ENCODE data around the gene OXTR. TPM values are rescaled to one million over a fixed set of nuclear protein-coding genes. Genes with fewer than 3 reads are reported as not detected.

The OXTR gene
- total RNA-seq, 1 donor from 2014 or later: 0.55 TPM

DNA sequence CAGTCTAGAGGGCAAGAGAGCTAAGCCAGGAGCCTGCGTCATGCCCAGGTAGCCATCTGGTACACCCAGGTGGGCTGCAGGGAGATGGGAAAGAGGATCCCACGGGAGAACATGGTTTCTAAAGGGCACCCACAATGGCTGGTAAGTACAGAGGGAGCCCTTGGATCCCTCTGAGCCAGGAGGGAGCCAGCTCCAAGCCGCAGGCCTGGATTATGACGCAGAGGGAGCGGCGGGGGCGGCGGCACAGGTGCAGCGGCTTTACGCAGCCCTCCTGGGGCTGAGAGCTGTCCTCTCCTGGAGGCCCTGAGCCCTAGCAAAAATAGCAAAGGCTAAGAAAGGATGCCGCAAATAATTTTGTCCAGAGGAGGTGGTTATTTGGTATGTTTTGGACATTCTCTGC, 33.0 kb downstream of the OXTR start:
- ATAC-seq: no peak
- TF ChIP-seq, protein P1, sequence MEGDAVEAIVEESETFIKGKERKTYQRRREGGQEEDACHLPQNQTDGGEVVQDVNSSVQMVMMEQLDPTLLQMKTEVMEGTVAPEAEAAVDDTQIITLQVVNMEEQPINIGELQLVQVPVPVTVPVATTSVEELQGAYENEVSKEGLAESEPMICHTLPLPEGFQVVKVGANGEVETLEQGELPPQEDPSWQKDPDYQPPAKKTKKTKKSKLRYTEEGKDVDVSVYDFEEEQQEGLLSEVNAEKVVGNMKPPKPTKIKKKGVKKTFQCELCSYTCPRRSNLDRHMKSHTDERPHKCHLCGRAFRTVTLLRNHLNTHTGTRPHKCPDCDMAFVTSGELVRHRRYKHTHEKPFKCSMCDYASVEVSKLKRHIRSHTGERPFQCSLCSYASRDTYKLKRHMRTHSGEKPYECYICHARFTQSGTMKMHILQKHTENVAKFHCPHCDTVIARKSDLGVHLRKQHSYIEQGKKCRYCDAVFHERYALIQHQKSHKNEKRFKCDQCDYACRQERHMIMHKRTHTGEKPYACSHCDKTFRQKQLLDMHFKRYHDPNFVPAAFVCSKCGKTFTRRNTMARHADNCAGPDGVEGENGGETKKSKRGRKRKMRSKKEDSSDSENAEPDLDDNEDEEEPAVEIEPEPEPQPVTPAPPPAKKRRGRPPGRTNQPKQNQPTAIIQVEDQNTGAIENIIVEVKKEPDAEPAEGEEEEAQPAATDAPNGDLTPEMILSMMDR (IDR thresholded peaks at IDR 0.05): no peak
- no peak overlapping the region for H3K4me3 ChIP-seq
- H3K36me3 ChIP-seq: no peaks in the 10 kb centered on the region
- intact Hi-C loops (cut with DNase I): no loop called here
- H3K4me1 ChIP-seq: no peaks in the 10 kb centered on the region
- H3K27me3 ChIP-seq: no peaks in the 10 kb centered on the region
- DNase-seq: no peak
- H3K9me3 ChIP-seq: no peaks in the 10 kb centered on the region
- H3K27ac ChIP-seq: no peak overlapping the region

DNA sequence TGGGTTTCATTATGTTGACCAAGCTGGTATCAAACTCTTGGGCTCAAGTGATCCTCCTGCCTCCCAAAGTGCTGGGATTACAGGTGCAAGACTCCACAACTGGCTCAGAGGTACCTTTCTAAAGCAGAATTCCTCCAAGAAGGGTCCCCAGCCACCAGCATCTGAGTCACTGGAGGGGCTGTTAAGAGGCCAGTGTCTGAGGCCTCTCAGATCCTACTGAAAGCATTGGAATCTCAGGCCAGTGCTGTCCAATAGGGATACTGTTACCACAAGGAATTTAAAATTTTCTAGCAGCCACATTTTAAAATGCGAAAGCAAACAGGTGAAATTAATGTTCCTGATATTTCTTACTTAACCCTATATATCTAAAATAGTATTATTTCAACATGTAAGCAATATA, 34.5 kb downstream of the OXTR start:
- ATAC-seq: no peak
- no peak for DNase-seq
- intact Hi-C loops (cut with DNase I): no loop called here
- no peaks in the 10 kb centered on the region for H3K36me3 ChIP-seq
- no peaks in the 10 kb centered on the region for H3K9me3 ChIP-seq
- TF ChIP-seq, protein P1 (IDR thresholded peaks at IDR 0.05): no peak
- no peaks in the 10 kb centered on the region for H3K4me1 ChIP-seq
- H3K27me3 ChIP-seq: no peaks in the 10 kb centered on the region
- H3K27ac ChIP-seq: no peak overlapping the region
- H3K4me3 ChIP-seq: no peak overlapping the region

DNA sequence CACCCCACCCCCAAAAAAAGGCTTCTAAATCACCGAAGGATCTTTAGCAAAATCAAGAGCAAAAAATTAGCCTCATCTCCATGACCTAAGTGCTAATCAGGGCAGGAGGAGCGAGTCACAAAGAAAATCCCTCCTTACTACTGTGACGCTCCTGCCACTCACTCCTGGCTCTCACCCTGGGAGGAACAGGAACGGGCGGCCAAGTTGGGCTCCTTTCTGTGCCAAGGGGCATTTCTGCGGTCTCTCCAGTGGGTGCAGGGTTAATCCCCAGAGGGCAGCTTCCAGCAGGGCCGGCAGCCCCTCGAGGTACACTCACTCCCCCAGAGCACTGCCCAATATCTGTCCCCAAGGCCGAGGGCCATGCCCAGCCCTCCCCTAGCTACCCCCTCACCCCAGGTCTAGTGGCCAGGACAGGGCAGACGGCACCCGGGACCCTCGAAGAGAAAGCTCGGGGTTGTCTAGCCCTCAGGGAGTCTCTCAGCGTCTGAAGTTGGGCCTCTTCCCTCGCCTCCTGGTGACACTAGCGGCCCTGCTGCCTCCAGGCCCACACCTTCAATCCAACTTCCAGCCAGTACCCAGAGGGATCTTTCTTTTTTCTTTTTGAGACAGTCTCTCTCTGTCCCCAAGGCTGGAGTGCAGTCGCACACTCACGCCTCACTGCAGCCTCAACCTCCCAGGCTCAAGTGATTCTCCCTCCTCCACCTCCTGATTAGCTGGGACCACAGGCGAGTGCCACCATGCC, 35.1 kb downstream of the OXTR start:
- no peak overlapping the region for H3K27ac ChIP-seq
- H3K4me1 ChIP-seq: no peaks in the 10 kb centered on the region
- H3K27me3 ChIP-seq: no peaks in the 10 kb centered on the region
- no peaks in the 10 kb centered on the region for H3K36me3 ChIP-seq
- TF ChIP-seq, protein P1 (IDR thresholded peaks at IDR 0.05): no peak
- intact Hi-C loops (cut with DNase I): no loop called here
- ATAC-seq (no peak), DNase-seq (no peak)
- no peak overlapping the region for H3K4me3 ChIP-seq
- H3K9me3 ChIP-seq: no peaks in the 10 kb centered on the region

DNA sequence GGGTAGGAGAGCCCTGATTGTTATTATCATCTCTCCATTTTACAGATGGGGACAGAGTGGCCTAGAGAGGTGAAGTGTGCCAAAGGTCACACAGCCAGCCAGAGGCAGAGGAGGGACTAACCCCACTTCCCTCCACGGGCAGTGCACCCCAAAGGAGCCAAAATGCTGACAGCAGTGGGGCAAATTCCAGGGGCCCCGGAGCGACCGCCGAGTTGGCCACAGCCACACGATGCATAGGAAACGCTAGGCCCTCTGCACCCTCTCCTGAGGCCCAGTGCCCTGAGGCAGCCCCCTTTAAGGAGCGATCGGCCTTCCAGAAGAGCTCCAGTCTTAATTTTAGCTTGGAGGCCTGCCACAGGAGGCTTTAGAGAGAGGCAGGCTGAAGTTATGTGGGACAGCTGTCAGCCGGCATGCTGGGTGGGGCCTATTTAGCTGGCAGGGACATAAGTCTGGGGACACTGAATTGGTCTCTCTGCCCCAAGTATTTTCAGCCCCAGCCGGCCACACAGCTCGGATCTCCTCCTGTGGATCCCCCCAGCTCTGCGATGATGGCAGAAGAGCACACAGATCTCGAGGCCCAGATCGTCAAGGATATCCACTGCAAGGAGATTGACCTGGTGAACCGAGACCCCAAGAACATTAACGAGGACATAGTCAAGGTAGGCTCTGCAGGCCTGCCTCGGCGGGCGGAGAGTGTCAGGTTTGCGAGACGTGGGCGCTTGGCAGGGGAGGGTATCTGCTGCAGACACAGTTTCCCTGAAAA, 35.9 kb downstream of the OXTR start, which contains the start of gene CAV3:
Gene CAV3 (plus strand): TSS at position 471 of the 763 bp plus-strand sequence. CDS start 75 bp downstream, at position 546.
- no peak for DNase-seq
- no peak within 1 kb of the TSS for H3K4me3 ChIP-seq
- TF ChIP-seq, protein P1 (IDR thresholded peaks at IDR 0.05): no peak

DNA sequence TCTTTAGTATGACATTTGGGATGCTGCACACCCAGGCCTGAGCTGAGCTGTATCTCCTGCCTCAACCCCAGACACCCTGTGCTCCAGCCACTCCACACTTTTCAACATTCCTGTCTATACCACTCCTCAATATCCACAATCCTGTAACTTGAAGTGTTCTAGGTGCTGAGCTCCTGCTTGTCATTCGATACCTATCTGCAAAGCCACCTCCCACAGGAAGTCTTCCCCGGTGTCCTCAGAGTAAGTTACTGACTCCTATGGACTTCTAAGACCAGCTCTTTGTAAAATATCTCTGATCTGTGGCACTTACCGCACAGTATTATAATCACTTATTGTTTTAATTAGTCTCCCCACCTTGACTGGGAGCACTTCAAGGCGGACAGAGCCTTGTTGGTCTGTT, 37.0 kb downstream of the OXTR start:
- Histone ChIP-seq H3K4me3 (no peak overlapping the region), H3K36me3 (no peaks in the 10 kb centered on the region), H3K9me3 (no peaks in the 10 kb centered on the region), H3K4me1 (no peaks in the 10 kb centered on the region), H3K27me3 (no peaks in the 10 kb centered on the region), H3K27ac (no peak overlapping the region)
- DNase-seq (no peak), ATAC-seq (no peak)
- intact Hi-C loops (cut with DNase I): no loop called here
- TF ChIP-seq, protein P1 (IDR thresholded peaks at IDR 0.05): no peak

More for the DNA sequence above, 35.9 kb downstream of the OXTR start, which contains the start of gene CAV3:
- ATAC-seq: no peak
- Histone ChIP-seq H3K4me1 (no peaks in the 10 kb centered on the region), H3K27me3 (no peaks in the 10 kb centered on the region), H3K36me3 (no peaks in the 10 kb centered on the region), H3K9me3 (no peaks in the 10 kb centered on the region), H3K27ac (no peak within 1 kb of the TSS)
- intact Hi-C loops (cut with DNase I): no loop called here
